MM.1S (cell line): Measurements from ENCODE around the gene CERS6.

Source experiments
- DNase-seq: peaks from one replicate; pipeline ENCODE4 v3.0.0-alpha.2; 2015
- H2AFZ ChIP-seq: fragments of 300-600 bp; sonication (generic); 2 replicates; pipeline ENCODE4 v1.6.0; 2016; ENCODE audit warnings: antibody characterized with exemption, low read length
- H3F3A ChIP-seq: fragments of 300-600 bp; sonication (generic); 2 replicates; pipeline ENCODE4 v1.6.1; 2016; ENCODE audit warnings: mild to moderate bottlenecking, antibody characterized with exemption, low read length, moderate library complexity, mixed read lengths; ENCODE audit not compliant: insufficient read depth
- H3K27ac ChIP-seq: fragments of 300-600 bp; sonication (generic); 2 replicates; pipeline ENCODE4 v1.5.1; 2016; ENCODE audit warnings: mild to moderate bottlenecking, low read length
- H3K27me3 ChIP-seq: fragments of 300-600 bp; sonication (generic); replicated peaks from 2 replicates; pipeline ENCODE4 v1.6.0; 2016; ENCODE audit warnings: low read length; ENCODE audit not compliant: insufficient read depth
- H3K36me3 ChIP-seq: fragments of 300-600 bp; sonication (generic); replicated peaks from 2 replicates; pipeline ENCODE4 v1.6.1; 2016; ENCODE audit warnings: mild to moderate bottlenecking, low read length, mixed read lengths; ENCODE audit not compliant: insufficient read depth
- H3K4me1 ChIP-seq: fragments of 300-600 bp; sonication (generic); 2 replicates; pipeline ENCODE4 v1.6.1; 2016; ENCODE audit warnings: low read length, mixed read lengths
- H3K4me2 ChIP-seq: fragments of 300-600 bp; sonication (generic); 2 replicates; pipeline ENCODE4 v1.6.0; 2016; ENCODE audit warnings: low read depth, low read length
- H3K4me3 ChIP-seq: fragments of 300-600 bp; sonication (generic); 2 replicates; pipeline ENCODE4 v1.5.1; 2016; ENCODE audit warnings: low read length, mixed read lengths
- H3K79me2 ChIP-seq: fragments of 300-600 bp; sonication (generic); 2 replicates; pipeline ENCODE4 v1.6.1; 2016; ENCODE audit warnings: mixed run types, low read length, mixed read lengths
- H3K9ac ChIP-seq: fragments of 300-600 bp; sonication (generic); 2 replicates; pipeline ENCODE4 v1.6.1; 2016; ENCODE audit warnings: low read length, mixed read lengths
- H3K9me2 ChIP-seq: fragments of 300-600 bp; sonication (generic); replicated peaks from 2 replicates; pipeline ENCODE4 v1.6.1; 2016; ENCODE audit warnings: mild to moderate bottlenecking, low read length, mixed read lengths; ENCODE audit not compliant: insufficient read depth
- H3K9me3 ChIP-seq: fragments of 300-600 bp; sonication (generic); replicated peaks from 2 replicates; pipeline ENCODE4 v1.6.1; 2016; ENCODE audit warnings: mild to moderate bottlenecking, low read length, mixed read lengths; ENCODE audit not compliant: insufficient read depth
- H4K20me1 ChIP-seq: fragments of 300-600 bp; sonication (generic); 2 replicates; pipeline ENCODE4 v1.6.1; 2016; ENCODE audit warnings: mild to moderate bottlenecking, low read length, moderate library complexity, mixed read lengths; ENCODE audit not compliant: insufficient read depth
- CTCF ChIP-seq: fragments of 300-600 bp; sonication (generic); IDR thresholded peaks from 2 replicates; pipeline ENCODE4 v1.5.1; 2016; ENCODE audit warnings: antibody characterized with exemption, low read length, mixed read lengths
- EZH2 ChIP-seq: fragments of 300-600 bp; sonication (generic); optimal IDR thresholded peaks from 2 replicates; pipeline ENCODE3; 2017; ENCODE audit warnings: low read depth, mild to moderate bottlenecking, antibody characterized with exemption, low read length, mixed read lengths
- EZH2phosphoT487 ChIP-seq: fragments of 300-600 bp; sonication (generic); IDR thresholded peaks from 2 replicates; pipeline ENCODE4 v1.6.1; 2018; ENCODE audit warnings: antibody characterized with exemption, low read length

CERS6 gene

DNA sequence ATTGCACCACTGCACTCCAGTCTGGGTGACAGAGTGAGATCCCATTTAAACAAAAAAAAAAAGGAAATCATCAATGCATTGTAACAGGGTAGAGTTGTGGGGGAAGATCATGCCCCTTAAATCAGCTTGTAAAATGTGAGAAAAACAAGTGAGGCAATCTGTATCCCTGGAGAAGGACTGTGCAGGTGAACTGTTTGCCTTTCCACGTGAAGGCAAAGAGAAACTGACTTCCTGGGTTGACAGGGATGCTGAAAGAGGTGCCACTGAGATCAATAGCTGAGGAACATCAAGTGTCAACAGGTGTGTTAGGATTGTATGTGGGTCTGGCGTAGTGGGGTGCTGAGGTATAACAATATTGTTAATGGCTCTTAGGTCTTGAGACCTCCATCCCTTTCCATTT, 48.3 kb downstream of the CERS6 start:
- DNase-seq, result no peak
- H2AFZ ChIP-seq, result no peak overlapping the region
- TF ChIP-seq EZH2, result no peak
- no peak for TF ChIP-seq EZH2phosphoT487
- TF ChIP-seq CTCF, result no peak
- H3K9ac ChIP-seq, result no peak overlapping the region
- no peaks in the 10 kb centered on the region for H3K27me3 ChIP-seq
- no peaks in the 10 kb centered on the region for H3K9me2 ChIP-seq
- no peak overlapping the region for H3K4me3 ChIP-seq
- H3K9me3 ChIP-seq, result no peaks in the 10 kb centered on the region
- H3K4me1 ChIP-seq, result no peaks in the 10 kb centered on the region
- no peak overlapping the region for H3K27ac ChIP-seq
- H4K20me1 ChIP-seq, result no peaks in the 10 kb centered on the region
- H3K4me2 ChIP-seq, result no peak overlapping the region
- peaks cover 87% of the 10 kb centered on the region for H3K79me2 ChIP-seq
- H3F3A ChIP-seq, result no peaks in the 10 kb centered on the region
- no peaks in the 10 kb centered on the region for H3K36me3 ChIP-seq

DNA sequence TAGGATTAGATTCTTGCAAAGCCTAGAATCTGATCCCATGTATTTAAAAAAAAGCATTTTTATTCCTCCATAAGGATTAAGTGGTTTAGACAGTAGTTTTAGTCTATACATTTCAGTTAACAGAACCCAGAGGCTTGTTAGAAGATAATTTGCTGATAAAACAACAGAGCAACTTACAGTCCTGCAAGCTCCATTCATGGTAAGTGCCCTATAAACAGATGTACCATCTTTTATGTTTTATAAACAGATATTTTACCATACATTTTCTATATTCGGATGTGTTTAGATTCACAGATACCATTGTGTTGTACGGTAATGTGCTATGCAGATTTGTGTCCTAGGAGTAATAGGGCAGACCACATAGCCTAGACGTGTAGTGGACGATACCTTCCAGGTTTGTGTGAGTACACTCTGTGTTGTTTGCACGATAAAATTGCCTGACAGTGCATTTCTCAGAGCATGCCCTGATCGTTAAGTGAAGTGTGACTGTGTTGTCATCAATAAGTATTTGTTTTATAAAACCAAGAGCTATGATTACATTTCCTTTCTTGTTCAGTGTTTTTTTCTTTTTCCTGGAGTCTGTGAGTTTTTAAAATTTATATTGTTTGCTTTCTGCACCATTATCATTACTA, 54.2 kb downstream of the CERS6 start:
- H3K36me3 ChIP-seq, result no peaks in the 10 kb centered on the region
- no peaks in the 10 kb centered on the region for H3K27me3 ChIP-seq
- no peaks in the 10 kb centered on the region for H3K9me3 ChIP-seq
- H3K4me2 ChIP-seq, result no peak overlapping the region
- peaks cover 68% of the 10 kb centered on the region for H3K79me2 ChIP-seq
- H3K4me3 ChIP-seq, result no peak overlapping the region
- H3K9ac ChIP-seq, result no peak overlapping the region
- no peak for DNase-seq
- H3F3A ChIP-seq, result no peaks in the 10 kb centered on the region
- no peak overlapping the region for H3K27ac ChIP-seq
- H3K9me2 ChIP-seq, result no peaks in the 10 kb centered on the region
- no peaks in the 10 kb centered on the region for H4K20me1 ChIP-seq
- H3K4me1 ChIP-seq, result 0 out of 2 replicates have a peak, but pooled peaks cover 7% of the 10 kb centered on the region
- TF ChIP-seq EZH2, result no peak
- no peak for TF ChIP-seq CTCF
- TF ChIP-seq EZH2phosphoT487, result no peak
- H2AFZ ChIP-seq, result no peak overlapping the region

DNA sequence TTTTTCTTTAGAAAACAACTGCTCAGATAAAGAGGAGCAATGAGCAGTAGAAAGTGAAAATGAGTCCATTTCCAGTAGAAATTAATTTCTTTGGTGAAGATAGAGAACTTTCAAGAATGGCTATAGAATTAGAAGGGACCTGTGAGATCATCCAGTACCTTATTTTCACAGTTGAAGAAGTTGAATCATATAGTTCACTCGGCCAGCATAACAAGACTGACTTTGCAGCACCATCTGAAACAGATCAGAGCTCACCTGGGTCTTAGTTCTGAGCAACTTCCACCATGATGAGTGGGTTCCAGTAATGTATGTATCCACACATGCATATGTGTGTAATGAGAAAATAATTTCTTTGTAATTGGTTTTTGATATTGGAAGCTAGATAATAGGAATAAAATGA, 58.6 kb downstream of the CERS6 start:
- Histone ChIP-seq H3K27ac (no peak overlapping the region), H3K79me2 (peaks cover 71% of the 10 kb centered on the region), H4K20me1 (no peaks in the 10 kb centered on the region)

More for the DNA sequence above, 58.6 kb downstream of the CERS6 start:
- Histone ChIP-seq H3K4me3 (no peak overlapping the region), H3K4me1 (0 out of 2 replicates have a peak, but pooled peaks cover 7% of the 10 kb centered on the region), H3K9ac (no peak overlapping the region), H3K36me3 (no peaks in the 10 kb centered on the region), H3K27me3 (no peaks in the 10 kb centered on the region), H3K9me2 (no peaks in the 10 kb centered on the region), H3F3A (no peaks in the 10 kb centered on the region), H2AFZ (no peak overlapping the region), H3K4me2 (no peak overlapping the region), H3K9me3 (no peaks in the 10 kb centered on the region)
- no peak for DNase-seq
- TF ChIP-seq EZH2 (no peak), CTCF (no peak), EZH2phosphoT487 (no peak)
